Measurements from ENCODE around the gene MAST4. TPM values are rescaled to one million over a fixed set of nuclear protein-coding genes. Genes with fewer than 3 reads are reported as not detected.

The MAST4 gene
- total RNA-seq, 2 donors from 2014 or later, result 30.5 to 47.8 TPM

- ATAC-seq (ENCODE audit: insufficient number of reproducible peaks, low FRiP score, low read depth), result no peak
Observed at GRCh38 chr5:67206929-67207328, 610.7 kb downstream of the MAST4 start.

GRCh38 chr5:67208403-67208802 lies 612.2 kb downstream of the MAST4 start:
- H3K36me3 ChIP-seq, result no peaks in the 10 kb centered on the region
- H3K27ac ChIP-seq, result no peak overlapping the region
- ATAC-seq (ENCODE audit: insufficient number of reproducible peaks, low FRiP score, low read depth) (no peak), DNase-seq (ENCODE audit: low spot score) (no peak)
- H3K4me1 ChIP-seq (ENCODE audit: control insufficient read depth in 1 of 2, low read depth in 2 of 2), result peaks cover 0 to 10% of the 10 kb centered on the region in 2 donors
- H3K9me3 ChIP-seq, result no peaks in the 10 kb centered on the region
- no peak for TF ChIP-seq CTCF (IDR thresholded peaks at IDR 0.05)
- H3K27me3 ChIP-seq (replicated peaks; ENCODE audit: insufficient read depth), result no peaks in the 10 kb centered on the region
- H3K4me3 ChIP-seq, result no peak overlapping the region

More at GRCh38 chr5:67206929-67207328, 610.7 kb downstream of the MAST4 start:
- H3K27me3 ChIP-seq (replicated peaks; ENCODE audit: insufficient read depth), result no peaks in the 10 kb centered on the region
- H3K36me3 ChIP-seq, result no peaks in the 10 kb centered on the region
- no peak for DNase-seq (ENCODE audit: low spot score)
- no peak for TF ChIP-seq CTCF (IDR thresholded peaks at IDR 0.05)
- H3K27ac ChIP-seq, result no peak overlapping the region
- no peaks in the 10 kb centered on the region for H3K9me3 ChIP-seq
- H3K4me3 ChIP-seq, result no peak overlapping the region
- peaks cover 0 to 17% of the 10 kb centered on the region in 2 donors for H3K4me1 ChIP-seq (ENCODE audit: control insufficient read depth in 1 of 2, low read depth in 2 of 2)

- Histone ChIP-seq H3K9me3 (no peaks in the 10 kb centered on the region), H3K27me3 (replicated peaks; ENCODE audit: insufficient read depth) (no peaks in the 10 kb centered on the region), H3K4me1 (ENCODE audit: control insufficient read depth in 1 of 2, low read depth in 2 of 2) (peaks cover 0 to 10% of the 10 kb centered on the region in 2 donors), H3K36me3 (no peaks in the 10 kb centered on the region), H3K27ac (no peak overlapping the region), H3K4me3 (no peak overlapping the region)
- ATAC-seq (ENCODE audit: insufficient number of reproducible peaks, low FRiP score, low read depth) (peak; percentile 83), DNase-seq (ENCODE audit: low spot score) (peak; percentile 37)
- TF ChIP-seq CTCF (IDR thresholded peaks at IDR 0.05), result peak; percentile 85
Observed at GRCh38 chr5:67209141-67209771, 613.1 kb downstream of the MAST4 start.

- TF ChIP-seq CTCF (IDR thresholded peaks at IDR 0.05), result no peak
- no peak for ATAC-seq (ENCODE audit: insufficient number of reproducible peaks, low FRiP score, low read depth)
Observed at GRCh38 chr5:67211926-67212325, 615.7 kb downstream of the MAST4 start.

GRCh38 chr5:67214036-67214435 lies 617.8 kb downstream of the MAST4 start:
- H3K27ac ChIP-seq, result no peak overlapping the region
- no peak overlapping the region for H3K4me3 ChIP-seq
- no peaks in the 10 kb centered on the region for H3K36me3 ChIP-seq
- no peak for TF ChIP-seq CTCF (IDR thresholded peaks at IDR 0.05)
- H3K27me3 ChIP-seq (replicated peaks; ENCODE audit: insufficient read depth), result no peaks in the 10 kb centered on the region
- ATAC-seq (ENCODE audit: insufficient number of reproducible peaks, low FRiP score, low read depth) (no peak), DNase-seq (ENCODE audit: low spot score) (no peak)
- no peaks in the 10 kb centered on the region for H3K9me3 ChIP-seq
- peaks cover 6 to 24% of the 10 kb centered on the region in 2 donors for H3K4me1 ChIP-seq (ENCODE audit: control insufficient read depth in 1 of 2, low read depth in 2 of 2)

More at GRCh38 chr5:67211926-67212325, 615.7 kb downstream of the MAST4 start:
- Histone ChIP-seq H3K27ac (no peak overlapping the region), H3K36me3 (no peaks in the 10 kb centered on the region), H3K27me3 (replicated peaks; ENCODE audit: insufficient read depth) (no peaks in the 10 kb centered on the region), H3K4me3 (no peak overlapping the region), H3K4me1 (ENCODE audit: control insufficient read depth in 1 of 2, low read depth in 2 of 2) (peaks cover 6 to 26% of the 10 kb centered on the region in 2 donors), H3K9me3 (no peaks in the 10 kb centered on the region)
- no peak for DNase-seq (ENCODE audit: low spot score)

All from thoracic aorta (tissue), 2 donors.